HEK293 (cell line): Measurements from ENCODE around the gene STAT2.

Source experiments
- CTCF ChIA-PET: fragments of 350-600 bp; formaldehyde crosslinking; extraction: SDS; loops from one replicate; lab custom pipeline; 2021; ENCODE audit warnings: antibody characterized with exemption; lab: Yijun Ruan, JAX
- POLR2A ChIA-PET: fragments of 300-600 bp; formaldehyde crosslinking; extraction: SDS; loops from one replicate; lab custom pipeline; 2020; ENCODE audit warnings: antibody characterized with exemption, inconsistent platforms; lab: Yijun Ruan, JAX
- H3K27ac ChIP-seq: fragments of 200-500 bp; sonication (Bioruptor generic); 2 replicates; pipeline ENCODE4 v1.5.1; 2014; ENCODE audit warnings: low read depth, low read length, control low read depth, inconsistent platforms; ENCODE audit errors: extremely low read depth
- H3K36me3 ChIP-seq, 2 experiments: fragments of 200-500 bp in 1 of 2; sonication (Bioruptor generic) in 1 of 2; 1 replicate in 1 of 2; 2 replicates in 1 of 2; pipeline ENCODE4 v1.5.1; 2014 to 2017; ENCODE audit warnings: inconsistent platforms in 2 of 2, low read length in 2 of 2; ENCODE audit not compliant: control insufficient read depth in 2 of 2, insufficient read depth in 1 of 2
- H3K4me1 ChIP-seq: fragments of 200-500 bp; sonication (Bioruptor generic); 2 replicates; pipeline ENCODE4 v1.5.1; 2014; ENCODE audit warnings: mild to moderate bottlenecking, low read length, inconsistent platforms; ENCODE audit not compliant: control insufficient read depth, insufficient read depth
- H3K4me3 ChIP-seq: 2 replicates; pipeline ENCODE4 v1.5.1; 2011; ENCODE audit warnings: low read depth, mild to moderate bottlenecking, control low read depth, low read length, moderate library complexity
- H3K9me3 ChIP-seq: fragments of 200-500 bp; sonication (Bioruptor generic); 2 replicates; pipeline ENCODE4 v1.5.1; 2014; ENCODE audit warnings: low read depth, low read length, inconsistent platforms; ENCODE audit not compliant: control insufficient read depth, insufficient read depth
- CTCF ChIP-seq: fragments of 450-650 bp; formaldehyde crosslinking; IDR thresholded peaks from 2 replicates; pipeline ENCODE4 v1.5.1; 2016; ENCODE audit warnings: missing biosample characterization, missing genetic modification characterization
- GLI2 ChIP-seq: fragments of 450-650 bp; formaldehyde crosslinking; IDR thresholded peaks from 2 replicates; pipeline ENCODE4; 2017; ENCODE audit warnings: missing biosample characterization, missing genetic modification characterization, low read depth, borderline replicate concordance
- HOXA7 ChIP-seq: sonication (generic); formaldehyde crosslinking; IDR thresholded peaks from 2 replicates; pipeline ENCODE4 v1.8.1; 2022; ENCODE audit warnings: missing genetic modification reagents, borderline replicate concordance
- KLF8 ChIP-seq: fragments of 450-650 bp; formaldehyde crosslinking; IDR thresholded peaks from 2 replicates; pipeline ENCODE4 v1.5.1; 2016; ENCODE audit warnings: missing biosample characterization, missing genetic modification characterization
- SCRT2 ChIP-seq: fragments of 450-650 bp; formaldehyde crosslinking; IDR thresholded peaks from 2 replicates; pipeline ENCODE4 v1.5.1; 2016; ENCODE audit warnings: missing biosample characterization, missing genetic modification characterization
- ZBTB48 ChIP-seq: fragments of 450-650 bp; formaldehyde crosslinking; IDR thresholded peaks from 2 replicates; pipeline ENCODE4 v1.5.1; 2016; ENCODE audit warnings: missing biosample characterization, missing genetic modification characterization
- ZEB2 ChIP-seq: fragments of 450-650 bp; formaldehyde crosslinking; IDR thresholded peaks from 2 replicates; pipeline ENCODE4 v1.5.1; 2016; ENCODE audit warnings: missing biosample characterization, missing genetic modification characterization
- ZFP69B ChIP-seq: fragments of 450-650 bp; formaldehyde crosslinking; IDR thresholded peaks from 2 replicates; pipeline ENCODE4 v1.5.1; 2016; ENCODE audit warnings: missing biosample characterization, missing genetic modification characterization
- ZIC2 ChIP-seq: fragments of 450-650 bp; formaldehyde crosslinking; IDR thresholded peaks from 2 replicates; pipeline ENCODE4 v1.5.1; 2016; ENCODE audit warnings: missing biosample characterization, missing genetic modification characterization
- ZNF23 ChIP-seq: fragments of 450-650 bp; formaldehyde crosslinking; IDR thresholded peaks from 2 replicates; pipeline ENCODE4 v1.5.1; 2016; ENCODE audit warnings: missing biosample characterization, missing genetic modification characterization, borderline replicate concordance
- ZNF521 ChIP-seq: fragments of 450-650 bp; formaldehyde crosslinking; IDR thresholded peaks from 2 replicates; pipeline ENCODE4 v1.5.1; 2017; ENCODE audit warnings: missing biosample characterization, mild to moderate bottlenecking, missing genetic modification characterization
- ZNF544 ChIP-seq: fragments of 450-650 bp; formaldehyde crosslinking; IDR thresholded peaks from 2 replicates; pipeline ENCODE4 v1.5.0; 2017; ENCODE audit warnings: missing biosample characterization, missing genetic modification characterization
- ZNF549 ChIP-seq: fragments of 450-650 bp; IDR thresholded peaks from 2 replicates; pipeline ENCODE4 v1.5.1; 2018; ENCODE audit warnings: missing biosample characterization, missing genetic modification characterization, mild to moderate bottlenecking, inconsistent platforms, moderate library complexity
- ZNF560 ChIP-seq: fragments of 450-650 bp; formaldehyde crosslinking; IDR thresholded peaks from 2 replicates; pipeline ENCODE4 v1.5.1; 2017; ENCODE audit warnings: missing biosample characterization, missing genetic modification characterization, borderline replicate concordance
- ZNF610 ChIP-seq: fragments of 450-650 bp; formaldehyde crosslinking; IDR thresholded peaks from 2 replicates; pipeline ENCODE4 v1.5.1; 2016; ENCODE audit warnings: missing biosample characterization, missing genetic modification characterization, borderline replicate concordance
- ZNF624 ChIP-seq: fragments of 450-650 bp; formaldehyde crosslinking; IDR thresholded peaks from 2 replicates; pipeline ENCODE4 v1.5.1; 2017; ENCODE audit warnings: missing biosample characterization, missing genetic modification characterization
- ZNF639 ChIP-seq: fragments of 450-650 bp; formaldehyde crosslinking; IDR thresholded peaks from 2 replicates; pipeline ENCODE4 v1.5.1; 2016; ENCODE audit warnings: missing biosample characterization, missing genetic modification characterization
- ZNF645 ChIP-seq: fragments of 450-650 bp; formaldehyde crosslinking; IDR thresholded peaks from 2 replicates; pipeline ENCODE4; 2016; ENCODE audit warnings: missing biosample characterization, missing genetic modification characterization
- ZNF830 ChIP-seq: fragments of 450-650 bp; IDR thresholded peaks from 2 replicates; pipeline ENCODE4 v1.5.0; 2018; ENCODE audit warnings: missing biosample characterization, missing genetic modification characterization, low read depth, mild to moderate bottlenecking, moderate library complexity
- ZSCAN30 ChIP-seq: fragments of 450-650 bp; IDR thresholded peaks from 2 replicates; pipeline ENCODE4 v1.5.1; 2018; ENCODE audit warnings: missing biosample characterization, mild to moderate bottlenecking, missing genetic modification characterization, moderate library complexity
- TF ChIP-seq, protein P1 (sequence below): fragments of 450-650 bp; formaldehyde crosslinking; IDR thresholded peaks from 2 replicates; pipeline ENCODE4 v1.5.1; 2016; ENCODE audit warnings: missing biosample characterization, missing genetic modification characterization
- TF ChIP-seq, protein P2 (sequence below): fragments of 450-650 bp; formaldehyde crosslinking; IDR thresholded peaks from 2 replicates; pipeline ENCODE4 v1.5.1; 2017; ENCODE audit warnings: missing biosample characterization, missing genetic modification characterization
- TF ChIP-seq, protein P3 (sequence below): fragments of 450-650 bp; IDR thresholded peaks from 2 replicates; pipeline ENCODE4 v1.5.1; 2018; ENCODE audit warnings: missing biosample characterization, missing genetic modification characterization
- TF ChIP-seq, protein P4 (sequence below): fragments of 450-650 bp; formaldehyde crosslinking; IDR thresholded peaks from 2 replicates; pipeline ENCODE4 v1.5.1; 2016; ENCODE audit warnings: missing biosample characterization, missing genetic modification characterization, low read depth

Gene STAT2

GRCh38 chr12:56299853-56300643 is 59.9 kb downstream of the STAT2 start, which contains the start of gene CS:
Gene CS (minus strand): TSS chr12:56300330. CDS start chr12:56300201, 129 bp downstream.
- Histone ChIP-seq H3K9me3 (no peaks in the 10 kb centered on the region), H3K4me3 (peak within 1 kb of the TSS; percentile 92), H3K36me3 (peaks cover 20 to 45% of the 10 kb centered on the region in 2 experiments; a peak in 2 of 3 replicates), H3K4me1 (peaks cover 4% of the 10 kb centered on the region; the same call in 1 of the 2 replicates), H3K27ac (peak within 1 kb of the TSS; percentile 89)
- POLR2A ChIA-PET, result interaction anchor here (0.5 to 2.8 kb wide), 14 partner anchors 9 to 470 kb away, joined by 3 to 13 read pairs (median 4); partner anchors contain the start of genes PA2G4, RNF41, STAT2 and ZC3H10
- CTCF ChIA-PET, result interaction anchor here (0.8 to 2.6 kb wide), 5 partner anchors 9 to 164 kb away, joined by 3 to 6 read pairs (median 4); partner anchors contain the start of gene ANKRD52
- TF ChIP-seq, protein P1, sequence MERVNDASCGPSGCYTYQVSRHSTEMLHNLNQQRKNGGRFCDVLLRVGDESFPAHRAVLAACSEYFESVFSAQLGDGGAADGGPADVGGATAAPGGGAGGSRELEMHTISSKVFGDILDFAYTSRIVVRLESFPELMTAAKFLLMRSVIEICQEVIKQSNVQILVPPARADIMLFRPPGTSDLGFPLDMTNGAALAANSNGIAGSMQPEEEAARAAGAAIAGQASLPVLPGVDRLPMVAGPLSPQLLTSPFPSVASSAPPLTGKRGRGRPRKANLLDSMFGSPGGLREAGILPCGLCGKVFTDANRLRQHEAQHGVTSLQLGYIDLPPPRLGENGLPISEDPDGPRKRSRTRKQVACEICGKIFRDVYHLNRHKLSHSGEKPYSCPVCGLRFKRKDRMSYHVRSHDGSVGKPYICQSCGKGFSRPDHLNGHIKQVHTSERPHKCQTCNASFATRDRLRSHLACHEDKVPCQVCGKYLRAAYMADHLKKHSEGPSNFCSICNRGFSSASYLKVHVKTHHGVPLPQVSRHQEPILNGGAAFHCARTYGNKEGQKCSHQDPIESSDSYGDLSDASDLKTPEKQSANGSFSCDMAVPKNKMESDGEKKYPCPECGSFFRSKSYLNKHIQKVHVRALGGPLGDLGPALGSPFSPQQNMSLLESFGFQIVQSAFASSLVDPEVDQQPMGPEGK, result peak; percentile 87
- TF ChIP-seq ZNF645 (tag by site-specific recombination), result no peak
- TF ChIP-seq, protein P2, sequence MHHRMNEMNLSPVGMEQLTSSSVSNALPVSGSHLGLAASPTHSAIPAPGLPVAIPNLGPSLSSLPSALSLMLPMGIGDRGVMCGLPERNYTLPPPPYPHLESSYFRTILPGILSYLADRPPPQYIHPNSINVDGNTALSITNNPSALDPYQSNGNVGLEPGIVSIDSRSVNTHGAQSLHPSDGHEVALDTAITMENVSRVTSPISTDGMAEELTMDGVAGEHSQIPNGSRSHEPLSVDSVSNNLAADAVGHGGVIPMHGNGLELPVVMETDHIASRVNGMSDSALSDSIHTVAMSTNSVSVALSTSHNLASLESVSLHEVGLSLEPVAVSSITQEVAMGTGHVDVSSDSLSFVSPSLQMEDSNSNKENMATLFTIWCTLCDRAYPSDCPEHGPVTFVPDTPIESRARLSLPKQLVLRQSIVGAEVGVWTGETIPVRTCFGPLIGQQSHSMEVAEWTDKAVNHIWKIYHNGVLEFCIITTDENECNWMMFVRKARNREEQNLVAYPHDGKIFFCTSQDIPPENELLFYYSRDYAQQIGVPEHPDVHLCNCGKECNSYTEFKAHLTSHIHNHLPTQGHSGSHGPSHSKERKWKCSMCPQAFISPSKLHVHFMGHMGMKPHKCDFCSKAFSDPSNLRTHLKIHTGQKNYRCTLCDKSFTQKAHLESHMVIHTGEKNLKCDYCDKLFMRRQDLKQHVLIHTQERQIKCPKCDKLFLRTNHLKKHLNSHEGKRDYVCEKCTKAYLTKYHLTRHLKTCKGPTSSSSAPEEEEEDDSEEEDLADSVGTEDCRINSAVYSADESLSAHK (tag by site-specific recombination), result 0 out of 2 replicates have a peak, but pooled peaks have one; percentile 34
- TF ChIP-seq, protein P3, sequence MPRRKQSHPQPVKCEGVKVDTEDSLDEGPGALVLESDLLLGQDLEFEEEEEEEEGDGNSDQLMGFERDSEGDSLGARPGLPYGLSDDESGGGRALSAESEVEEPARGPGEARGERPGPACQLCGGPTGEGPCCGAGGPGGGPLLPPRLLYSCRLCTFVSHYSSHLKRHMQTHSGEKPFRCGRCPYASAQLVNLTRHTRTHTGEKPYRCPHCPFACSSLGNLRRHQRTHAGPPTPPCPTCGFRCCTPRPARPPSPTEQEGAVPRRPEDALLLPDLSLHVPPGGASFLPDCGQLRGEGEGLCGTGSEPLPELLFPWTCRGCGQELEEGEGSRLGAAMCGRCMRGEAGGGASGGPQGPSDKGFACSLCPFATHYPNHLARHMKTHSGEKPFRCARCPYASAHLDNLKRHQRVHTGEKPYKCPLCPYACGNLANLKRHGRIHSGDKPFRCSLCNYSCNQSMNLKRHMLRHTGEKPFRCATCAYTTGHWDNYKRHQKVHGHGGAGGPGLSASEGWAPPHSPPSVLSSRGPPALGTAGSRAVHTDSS (tag by site-specific recombination), result no peak
- TF ChIP-seq ZNF23 (tag by site-specific recombination), result no peak
- TF ChIP-seq ZIC2, result peak; percentile 79
- TF ChIP-seq SCRT2 (tag by site-specific recombination), result 0 out of 2 replicates have a peak, but pooled peaks have one; percentile 25
- no peak for TF ChIP-seq ZNF624 (tag by site-specific recombination)
- TF ChIP-seq ZNF610 (tag by site-specific recombination), result peak; percentile 77; the same call in 1 of the 2 replicates
- peak; percentile 74 for TF ChIP-seq ZBTB48 (tag by site-specific recombination)
- TF ChIP-seq GLI2 (tag by site-specific recombination), result no peak
- no peak for TF ChIP-seq ZNF560
- peak; percentile 93 for TF ChIP-seq ZSCAN30 (tag by site-specific recombination)
- peak; percentile 85 for TF ChIP-seq KLF8
- no peak for TF ChIP-seq ZNF639 (tag by site-specific recombination)
- TF ChIP-seq, protein P4, sequence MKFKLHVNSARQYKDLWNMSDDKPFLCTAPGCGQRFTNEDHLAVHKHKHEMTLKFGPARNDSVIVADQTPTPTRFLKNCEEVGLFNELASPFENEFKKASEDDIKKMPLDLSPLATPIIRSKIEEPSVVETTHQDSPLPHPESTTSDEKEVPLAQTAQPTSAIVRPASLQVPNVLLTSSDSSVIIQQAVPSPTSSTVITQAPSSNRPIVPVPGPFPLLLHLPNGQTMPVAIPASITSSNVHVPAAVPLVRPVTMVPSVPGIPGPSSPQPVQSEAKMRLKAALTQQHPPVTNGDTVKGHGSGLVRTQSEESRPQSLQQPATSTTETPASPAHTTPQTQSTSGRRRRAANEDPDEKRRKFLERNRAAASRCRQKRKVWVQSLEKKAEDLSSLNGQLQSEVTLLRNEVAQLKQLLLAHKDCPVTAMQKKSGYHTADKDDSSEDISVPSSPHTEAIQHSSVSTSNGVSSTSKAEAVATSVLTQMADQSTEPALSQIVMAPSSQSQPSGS (tag by site-specific recombination), result no peak
- no peak for TF ChIP-seq ZNF521 (tag by site-specific recombination)
- no peak for TF ChIP-seq ZNF830
- peak; percentile 93 for TF ChIP-seq ZEB2 (tag by site-specific recombination)
- TF ChIP-seq ZNF544 (tag by site-specific recombination), result no peak
- no peak for TF ChIP-seq ZNF549
- TF ChIP-seq CTCF (tag by site-specific recombination), result peak; percentile 23; the same call in 1 of the 2 replicates
- no peak for TF ChIP-seq HOXA7 (CRISPR knock-in tag)
- peak; percentile 92 for TF ChIP-seq ZFP69B (tag by site-specific recombination)
